ENCODE measurements around the gene TMEM131L.

The TMEM131L gene

DNA sequence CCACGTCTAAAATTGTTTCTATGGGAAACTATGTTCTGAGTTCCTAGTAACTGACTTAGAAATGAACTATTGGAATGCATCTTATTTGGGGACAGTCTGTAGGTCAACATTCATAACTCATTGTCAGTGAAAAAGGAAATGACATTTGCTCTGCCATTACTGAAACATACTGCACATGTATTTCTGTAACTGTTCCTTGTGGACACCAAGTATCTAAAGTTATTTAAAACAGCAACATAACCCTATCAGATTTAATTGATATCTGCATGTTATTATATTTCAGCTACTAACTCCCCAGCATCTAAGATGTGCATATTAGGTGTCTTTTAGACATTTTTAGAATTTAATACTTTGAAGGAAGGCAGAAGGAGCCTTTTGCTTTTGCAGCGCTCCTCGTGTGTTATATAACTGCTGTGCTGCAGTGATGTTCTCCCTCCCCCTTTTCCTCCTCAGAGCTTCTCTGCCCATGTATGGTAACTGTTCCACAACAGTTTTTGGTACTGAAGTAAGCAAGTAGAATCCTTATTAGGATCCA lies 37.2 kb upstream of the TMEM131L start:
- Mint-ChIP-seq H3K4me1 (peaks cover 16% of the 10 kb centered on the region), H3K4me3 (no peak overlapping the region), H3K36me3 (ENCODE audit: low read depth) (no peaks in the 10 kb centered on the region), H3K9me3 (no peaks in the 10 kb centered on the region), H3K27ac (peak overlapping the region; percentile 80 to 88 (median 87)), H3K27me3 (ENCODE audit: low read depth) (no peaks in the 10 kb centered on the region)
- TF ChIP-seq, protein P1, sequence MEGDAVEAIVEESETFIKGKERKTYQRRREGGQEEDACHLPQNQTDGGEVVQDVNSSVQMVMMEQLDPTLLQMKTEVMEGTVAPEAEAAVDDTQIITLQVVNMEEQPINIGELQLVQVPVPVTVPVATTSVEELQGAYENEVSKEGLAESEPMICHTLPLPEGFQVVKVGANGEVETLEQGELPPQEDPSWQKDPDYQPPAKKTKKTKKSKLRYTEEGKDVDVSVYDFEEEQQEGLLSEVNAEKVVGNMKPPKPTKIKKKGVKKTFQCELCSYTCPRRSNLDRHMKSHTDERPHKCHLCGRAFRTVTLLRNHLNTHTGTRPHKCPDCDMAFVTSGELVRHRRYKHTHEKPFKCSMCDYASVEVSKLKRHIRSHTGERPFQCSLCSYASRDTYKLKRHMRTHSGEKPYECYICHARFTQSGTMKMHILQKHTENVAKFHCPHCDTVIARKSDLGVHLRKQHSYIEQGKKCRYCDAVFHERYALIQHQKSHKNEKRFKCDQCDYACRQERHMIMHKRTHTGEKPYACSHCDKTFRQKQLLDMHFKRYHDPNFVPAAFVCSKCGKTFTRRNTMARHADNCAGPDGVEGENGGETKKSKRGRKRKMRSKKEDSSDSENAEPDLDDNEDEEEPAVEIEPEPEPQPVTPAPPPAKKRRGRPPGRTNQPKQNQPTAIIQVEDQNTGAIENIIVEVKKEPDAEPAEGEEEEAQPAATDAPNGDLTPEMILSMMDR (IDR thresholded peaks at IDR 0.05; ENCODE audit: unreplicated experiment in 3 of 3): no peak

DNA sequence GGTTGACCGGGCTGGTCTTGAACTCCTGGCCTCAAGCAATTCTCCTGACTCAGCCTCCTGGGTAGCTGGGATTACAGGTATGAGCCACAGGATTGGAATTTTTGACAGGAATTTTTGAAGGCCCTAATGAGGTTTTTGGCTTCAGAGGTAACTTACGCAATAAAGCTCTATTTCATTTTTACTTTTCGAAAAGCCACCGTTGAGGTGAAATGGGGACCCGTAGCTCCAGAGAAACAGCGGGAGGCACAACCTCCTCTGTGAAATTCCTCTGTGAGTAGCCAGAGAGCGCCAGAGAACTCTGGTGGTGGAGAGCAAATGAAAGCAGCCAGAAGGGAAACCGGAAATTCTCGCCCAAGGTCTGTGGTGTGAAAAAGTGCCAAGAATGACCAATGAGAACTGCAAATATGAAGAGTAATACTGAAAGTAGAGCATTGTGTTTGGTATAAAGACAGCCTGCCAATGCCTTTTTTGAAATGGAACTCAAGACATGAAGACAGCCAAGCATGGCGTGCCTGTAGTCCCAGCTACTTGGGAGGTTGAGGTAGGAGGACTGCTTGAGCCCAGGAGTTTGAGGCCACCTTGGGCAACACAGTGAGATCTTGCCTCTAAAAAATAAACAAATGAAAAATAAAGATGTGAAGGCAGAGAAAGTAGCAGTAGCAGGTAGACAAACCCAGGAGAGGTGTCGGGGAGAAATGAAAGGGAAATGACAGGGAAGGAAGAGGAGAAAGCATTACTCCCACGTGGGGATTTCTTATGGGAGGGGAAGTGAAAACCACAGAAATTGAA lies 33.0 kb upstream of the TMEM131L start:
- H3K27me3 Mint-ChIP-seq (ENCODE audit: low read depth): peaks cover 7% of the 10 kb centered on the region
- peak overlapping the region in 1 of 3 experiments; percentile 47 for H3K27ac Mint-ChIP-seq

DNA sequence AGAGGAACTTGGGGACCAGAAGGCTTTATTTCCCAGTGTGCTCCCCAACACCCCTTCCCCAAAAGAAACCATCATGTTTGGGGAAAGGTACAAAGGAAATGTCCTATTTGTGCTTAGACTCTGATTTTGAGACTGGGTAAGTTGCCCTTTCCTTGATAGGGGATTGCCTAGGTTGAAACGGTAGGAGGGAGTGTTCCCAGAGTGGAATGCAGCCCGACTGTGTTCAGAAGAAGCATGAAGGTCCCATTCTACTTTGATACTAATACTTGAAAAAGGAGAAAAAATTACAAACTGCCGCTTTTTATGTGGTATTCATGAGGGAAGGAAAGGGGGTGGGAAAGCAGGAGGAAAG lies 32.4 kb upstream of the TMEM131L start:
- Mint-ChIP-seq H3K27ac (no peak overlapping the region), H3K4me3 (no peak overlapping the region), H3K27me3 (ENCODE audit: low read depth) (peaks cover 7% of the 10 kb centered on the region), H3K36me3 (ENCODE audit: low read depth) (no peaks in the 10 kb centered on the region), H3K4me1 (peaks cover 10% of the 10 kb centered on the region), H3K9me3 (no peaks in the 10 kb centered on the region)
- TF ChIP-seq, protein P1 (IDR thresholded peaks at IDR 0.05; ENCODE audit: unreplicated experiment in 3 of 3): no peak

More for the DNA sequence above, 33.0 kb upstream of the TMEM131L start:
- Mint-ChIP-seq H3K36me3 (ENCODE audit: low read depth) (no peaks in the 10 kb centered on the region), H3K4me3 (no peak overlapping the region), H3K9me3 (no peaks in the 10 kb centered on the region), H3K4me1 (peaks cover 16% of the 10 kb centered on the region)
- TF ChIP-seq, protein P1 (IDR thresholded peaks at IDR 0.05; ENCODE audit: unreplicated experiment in 3 of 3): peak in 1 of 3 experiments; percentile 19

DNA sequence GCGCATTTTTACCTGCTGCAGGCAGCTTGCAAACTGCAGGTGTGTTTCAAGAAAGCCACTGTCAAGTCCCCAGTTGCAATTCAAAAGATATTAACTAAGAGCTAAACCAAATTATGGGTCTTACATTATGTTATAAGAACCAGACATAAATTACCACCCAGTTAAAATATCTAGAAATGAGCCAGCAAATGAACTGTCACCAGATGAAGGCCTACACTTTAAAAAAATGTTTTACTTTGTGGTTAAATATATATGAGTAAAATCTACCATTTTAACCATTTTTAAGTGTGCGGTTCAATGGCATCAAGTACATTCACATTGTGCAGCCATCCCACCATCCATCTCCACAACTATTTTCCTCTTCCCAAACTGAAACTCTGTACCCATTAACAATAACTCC lies 32.0 kb upstream of the TMEM131L start:
- no peak overlapping the region for H3K4me3 Mint-ChIP-seq
- TF ChIP-seq, protein P1 (IDR thresholded peaks at IDR 0.05; ENCODE audit: unreplicated experiment in 3 of 3): no peak

DNA sequence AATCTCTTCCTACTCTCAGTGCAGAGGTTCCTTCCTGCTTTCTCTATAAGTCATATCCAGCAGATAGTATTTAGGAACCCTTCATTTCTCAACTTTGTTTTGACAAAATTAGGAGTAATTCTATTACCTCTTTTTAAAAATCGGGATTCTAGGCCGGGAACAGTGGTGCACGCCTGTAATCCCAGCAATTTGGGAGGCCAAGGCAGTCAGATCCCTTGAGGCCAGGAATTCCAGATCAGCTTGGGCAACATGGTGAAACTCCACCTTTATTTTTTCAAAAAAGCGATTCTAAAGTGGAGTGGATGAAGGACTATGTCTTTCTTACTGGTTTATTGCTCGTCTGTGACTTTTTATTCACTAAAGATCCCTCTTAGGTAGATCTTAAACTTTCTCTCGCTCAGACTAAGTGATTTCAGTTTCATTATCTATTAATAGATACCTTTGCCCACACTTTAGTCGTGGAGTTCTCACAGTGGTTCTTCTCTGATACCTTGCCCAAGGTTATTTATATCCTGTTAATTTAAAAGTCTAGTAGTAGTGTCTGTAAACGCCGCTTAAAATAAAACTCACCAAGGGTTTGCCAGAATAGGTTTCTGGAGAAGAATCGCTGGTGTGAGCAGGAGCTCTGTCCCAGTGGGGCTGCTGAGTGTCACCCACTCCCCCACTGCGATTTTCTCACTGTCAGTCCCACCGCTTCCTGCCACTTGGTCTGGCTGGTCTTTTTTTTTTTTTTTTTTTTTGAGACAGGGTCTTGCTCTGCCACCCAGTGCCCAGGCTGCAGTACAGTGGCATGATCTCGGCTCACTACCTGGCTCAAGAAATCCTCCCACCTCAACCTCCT lies 27.0 kb upstream of the TMEM131L start:
- no peak overlapping the region for H3K4me3 Mint-ChIP-seq

More for the DNA sequence above, 32.0 kb upstream of the TMEM131L start:
- no peak overlapping the region for H3K27ac Mint-ChIP-seq
- H3K9me3 Mint-ChIP-seq: no peaks in the 10 kb centered on the region
- H3K4me1 Mint-ChIP-seq: peaks cover 10% of the 10 kb centered on the region
- peaks cover 7% of the 10 kb centered on the region for H3K27me3 Mint-ChIP-seq (ENCODE audit: low read depth)
- no peaks in the 10 kb centered on the region for H3K36me3 Mint-ChIP-seq (ENCODE audit: low read depth)

More for the DNA sequence above, 27.0 kb upstream of the TMEM131L start:
- H3K4me1 Mint-ChIP-seq: peaks cover 11% of the 10 kb centered on the region
- peak overlapping the region in 1 of 3 experiments; percentile 34 for H3K27ac Mint-ChIP-seq
- TF ChIP-seq, protein P1 (IDR thresholded peaks at IDR 0.05; ENCODE audit: unreplicated experiment in 3 of 3): no peak
- no peaks in the 10 kb centered on the region for H3K9me3 Mint-ChIP-seq
- H3K27me3 Mint-ChIP-seq (ENCODE audit: low read depth): peaks cover 7% of the 10 kb centered on the region
- H3K36me3 Mint-ChIP-seq (ENCODE audit: low read depth): no peaks in the 10 kb centered on the region
